CMK (cell line): ENCODE data around the gene CDC37L1.
A peak's percentile ranks its signal among the peaks of the same experiment; 100 is the strongest.
"Not testable (repeated sequence)": the region's sequence is repeated elsewhere in the genome, so short reads cannot be mapped to it uniquely, and the experiment has no call there.

Experiments used
- DNase-seq: peaks from one replicate; pipeline ENCODE4 v3.0.0-alpha.2; 2010; ENCODE audit warnings: low read depth

CDC37L1 gene

GRCh38 chr9:4679268-4680172, at the start of gene CDC37L1:
TSS of gene CDC37L1 (plus strand) at chr9:4679569. CDS start at chr9:4679768, 199 bp downstream.
- DNase-seq = peak; percentile 64

DNA sequence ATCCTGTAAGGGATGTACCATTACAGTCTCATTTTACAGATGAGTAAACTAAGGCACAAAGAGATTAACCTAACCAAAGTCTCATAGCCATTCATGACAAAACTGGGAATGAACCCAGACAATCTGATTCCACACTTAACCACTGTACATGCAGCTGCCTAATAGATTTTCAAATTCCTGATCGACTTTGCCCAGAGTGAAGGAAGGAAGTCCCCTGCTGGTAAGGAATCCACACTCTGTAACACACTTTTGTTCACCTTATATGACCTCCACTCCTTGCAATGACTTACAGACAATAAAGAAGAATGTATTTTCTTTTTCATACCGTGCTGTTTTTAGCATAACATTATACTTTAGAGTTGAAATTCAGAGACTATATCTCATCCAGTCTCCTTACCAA, 48.5 kb upstream of the CDC37L1 start:
- no peak for DNase-seq

DNA sequence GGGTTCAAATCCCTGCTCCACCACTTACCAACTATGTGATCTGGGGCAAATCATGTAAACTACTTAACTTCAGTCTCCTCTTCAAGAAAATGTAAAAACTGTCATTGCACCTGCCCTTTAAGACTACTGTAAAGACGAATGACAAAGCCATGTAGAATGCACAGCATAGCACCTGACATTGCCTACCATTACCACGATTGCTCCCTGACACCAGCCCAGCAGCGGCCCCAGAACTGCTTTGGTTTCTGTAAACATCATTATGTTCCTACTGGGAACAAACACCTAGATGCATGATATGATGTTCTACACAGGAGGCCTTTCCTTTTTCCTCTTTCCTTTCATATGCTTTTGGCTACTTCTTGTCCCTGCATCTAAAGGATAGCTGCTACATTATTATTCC, 40.4 kb upstream of the CDC37L1 start:
- no peak for DNase-seq

GRCh38 chr9:4639420-4639819, 39.9 kb upstream of the CDC37L1 start:
- DNase-seq = no peak

DNA sequence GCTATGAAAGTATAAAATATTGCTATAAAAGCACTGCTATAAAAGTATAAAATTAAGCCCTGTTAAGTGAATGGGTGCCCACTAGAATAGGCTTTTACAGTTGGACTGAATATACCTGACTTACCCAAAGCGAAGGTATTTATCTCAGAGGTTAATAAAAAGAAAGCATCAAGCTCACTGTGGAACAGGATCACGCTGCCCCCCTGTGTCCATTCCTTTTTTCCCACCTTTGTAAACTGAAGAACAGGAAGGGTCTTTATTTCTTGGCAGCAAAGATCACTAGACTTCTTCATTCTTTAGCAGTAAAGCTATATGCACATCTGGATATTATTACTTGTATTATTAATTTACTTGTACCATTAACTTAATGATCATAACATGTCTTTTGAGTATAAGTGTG, 39.3 kb upstream of the CDC37L1 start:
- DNase-seq = no peak

DNA sequence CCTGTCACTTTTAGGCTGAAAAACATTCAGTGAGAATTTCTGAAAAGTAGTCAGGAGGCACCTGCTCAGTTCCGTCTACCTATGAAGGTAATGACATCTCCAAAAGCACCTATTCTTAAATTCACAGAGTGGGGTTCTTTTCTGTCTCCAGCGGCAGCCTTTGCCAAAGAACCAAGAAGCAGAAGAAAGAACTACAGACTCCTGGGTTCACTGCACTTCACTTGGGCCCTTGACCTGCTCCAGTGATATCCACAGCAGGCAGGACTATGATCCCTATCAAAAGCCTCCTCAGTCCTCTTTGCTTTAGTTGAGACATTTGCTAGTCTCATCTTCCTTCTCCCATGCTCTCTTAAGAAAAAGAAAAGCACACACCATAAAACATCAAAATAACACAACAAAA, 37.0 kb upstream of the CDC37L1 start:
- DNase-seq = no peak

DNA sequence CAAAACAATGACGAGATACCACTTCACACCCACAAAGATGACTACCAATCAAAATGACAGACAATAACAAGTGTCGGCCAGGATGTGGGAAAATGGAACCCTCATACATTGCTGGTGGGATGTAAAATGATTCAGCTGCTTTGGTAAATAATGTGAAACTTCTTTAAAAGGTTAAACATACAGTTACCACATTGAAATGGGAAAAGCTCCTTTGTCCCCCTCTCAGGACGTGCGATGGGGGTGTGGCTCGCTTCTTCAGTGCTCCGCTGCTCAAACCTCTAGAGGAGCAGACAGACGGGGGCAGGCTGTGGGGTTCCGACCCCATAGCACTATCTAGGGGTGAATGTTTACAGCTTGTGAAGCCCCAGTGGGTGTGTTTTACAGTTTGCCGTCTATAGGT, 25.3 kb upstream of the CDC37L1 start:
- DNase-seq = no peak

DNA sequence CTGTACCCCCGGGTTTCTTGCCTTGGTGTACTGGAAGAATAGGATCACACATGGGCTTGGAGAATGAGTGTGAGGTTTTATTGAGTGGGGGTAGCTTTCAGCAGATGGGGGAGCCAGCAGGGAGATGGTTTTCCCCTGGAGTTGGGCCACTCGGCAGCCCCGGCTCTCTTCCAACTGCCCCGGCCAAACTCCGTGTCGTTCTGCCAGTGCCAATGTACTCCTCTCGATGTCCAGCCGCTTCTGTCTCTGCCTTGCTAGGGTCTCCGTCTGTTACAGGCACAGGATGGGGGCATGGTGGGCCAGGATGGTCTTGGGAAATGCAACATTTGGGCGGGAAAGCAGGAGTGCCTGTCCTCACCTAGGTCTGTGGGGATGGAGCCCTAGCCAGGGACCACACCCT, 24.8 kb upstream of the CDC37L1 start:
- DNase-seq = no peak

GRCh38 chr9:4656196-4656595, 23.2 kb upstream of the CDC37L1 start:
- not testable (repeated sequence) for DNase-seq

GRCh38 chr9:4656621-4657020, 22.7 kb upstream of the CDC37L1 start:
- DNase-seq = no peak

DNA sequence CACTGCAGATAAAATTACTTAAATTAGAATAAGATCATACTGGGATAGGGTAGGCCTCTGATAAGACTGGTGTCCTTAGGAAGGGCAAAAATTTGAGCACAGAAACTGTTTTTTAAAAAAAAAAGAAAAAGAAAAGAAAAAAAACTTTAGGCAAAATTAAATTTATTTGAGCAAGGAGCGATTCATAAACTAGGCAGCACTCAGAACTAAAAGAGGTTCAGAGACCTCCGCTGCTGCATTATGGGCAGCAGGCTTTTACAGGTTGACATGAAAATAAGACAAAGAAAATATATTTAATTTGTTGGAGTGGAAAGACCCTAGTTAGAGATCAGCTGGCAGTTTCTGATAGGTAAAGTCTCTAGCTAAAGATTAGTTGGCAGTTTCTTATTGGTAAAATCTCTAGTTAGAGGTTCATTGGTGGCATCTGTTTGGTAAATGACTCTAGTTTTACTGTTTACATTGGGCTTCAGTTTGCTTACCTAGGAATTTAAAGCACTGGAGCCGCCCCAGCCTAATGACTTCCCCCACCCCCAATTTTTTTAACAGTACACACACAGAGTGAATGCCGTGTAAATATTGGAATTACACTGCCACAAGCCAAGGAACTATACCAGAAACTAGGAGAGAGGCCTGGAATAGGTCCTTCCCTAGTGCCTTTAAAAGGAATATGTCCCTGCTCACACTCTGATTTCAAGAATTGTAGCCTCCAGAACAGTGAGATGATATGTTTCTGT, 21.8 kb upstream of the CDC37L1 start:
- DNase-seq = no peak

GRCh38 chr9:4660665-4661064, 18.7 kb upstream of the CDC37L1 start:
- not testable (repeated sequence) for DNase-seq

DNA sequence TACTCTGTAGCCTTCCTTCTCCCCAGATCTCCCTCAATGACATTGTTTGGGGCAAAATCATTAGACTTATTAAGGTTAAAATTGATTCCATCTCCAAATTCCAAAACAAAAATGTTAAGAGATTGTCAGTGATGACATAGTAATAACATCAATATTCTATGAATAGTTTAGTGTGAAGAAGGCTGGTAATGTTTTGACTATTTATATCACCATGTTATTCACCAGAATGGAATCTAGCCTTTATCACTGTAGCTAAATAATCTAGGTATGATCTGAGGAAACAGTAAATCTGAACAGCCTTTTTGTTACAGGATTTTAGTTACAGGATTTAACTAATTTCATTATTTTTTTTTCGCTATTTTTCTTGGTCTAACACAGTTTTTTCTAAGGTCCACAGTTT, 18.2 kb upstream of the CDC37L1 start:
- no peak for DNase-seq

GRCh38 chr9:4661611-4662010, 17.8 kb upstream of the CDC37L1 start:
- DNase-seq = no peak

DNA sequence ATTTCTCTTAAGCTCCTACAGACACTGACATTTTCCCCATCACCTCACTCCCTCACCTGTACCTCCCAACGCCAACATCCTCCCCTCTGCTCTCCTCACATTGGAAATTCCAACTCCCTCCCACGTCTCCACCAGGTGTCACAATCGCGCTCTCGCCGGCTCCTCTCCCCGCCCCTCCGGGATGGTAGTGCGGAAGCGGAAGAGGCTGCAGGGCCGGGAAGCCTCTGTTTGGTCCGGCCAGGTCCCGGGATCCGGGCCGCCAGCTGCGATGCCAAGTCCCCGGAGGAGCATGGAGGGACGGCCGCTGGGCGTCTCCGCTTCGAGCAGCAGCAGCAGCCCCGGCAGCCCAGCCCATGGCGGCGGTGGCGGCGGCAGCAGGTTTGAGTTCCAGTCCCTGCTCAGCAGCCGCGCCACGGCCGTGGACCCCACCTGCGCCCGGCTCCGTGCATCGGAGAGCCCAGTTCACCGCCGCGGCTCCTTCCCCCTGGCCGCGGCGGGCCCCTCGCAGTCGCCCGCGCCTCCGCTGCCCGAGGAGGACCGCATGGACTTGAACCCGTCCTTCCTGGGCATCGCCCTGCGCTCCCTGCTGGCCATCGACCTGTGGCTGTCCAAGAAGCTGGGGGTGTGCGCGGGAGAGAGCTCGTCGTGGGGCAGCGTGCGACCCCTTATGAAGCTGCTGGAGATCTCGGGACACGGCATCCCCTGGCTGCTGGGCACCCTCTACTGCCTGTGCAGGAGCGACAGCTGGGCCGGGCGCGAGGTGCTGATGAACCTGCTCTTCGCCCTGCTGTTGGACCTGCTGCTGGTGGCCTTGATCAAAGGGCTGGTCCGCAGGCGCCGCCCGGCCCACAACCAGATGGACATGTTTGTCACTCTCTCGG, 17.0 kb upstream of the CDC37L1 start, which contains the start of gene PLPP6:
Gene PLPP6 (plus strand): TSS at position 187 of the 881 bp plus-strand sequence. CDS start 82 bp downstream, at position 269.
- DNase-seq = no peak

- DNase-seq = no peak
Measured at GRCh38 chr9:4662989-4663792, 16.2 kb upstream of the CDC37L1 start.

- DNase-seq = no peak
Measured at GRCh38 chr9:4663956-4664355, 15.4 kb upstream of the CDC37L1 start.

GRCh38 chr9:4665357-4665756, 14.0 kb upstream of the CDC37L1 start:
- no peak for DNase-seq

- DNase-seq = no peak
Measured at GRCh38 chr9:4666042-4666699, 13.2 kb upstream of the CDC37L1 start, which contains the start of gene SPATA6L. TSS of gene SPATA6L (minus strand) at chr9:4666480. CDS start at chr9:4666250, 230 bp downstream.

DNA sequence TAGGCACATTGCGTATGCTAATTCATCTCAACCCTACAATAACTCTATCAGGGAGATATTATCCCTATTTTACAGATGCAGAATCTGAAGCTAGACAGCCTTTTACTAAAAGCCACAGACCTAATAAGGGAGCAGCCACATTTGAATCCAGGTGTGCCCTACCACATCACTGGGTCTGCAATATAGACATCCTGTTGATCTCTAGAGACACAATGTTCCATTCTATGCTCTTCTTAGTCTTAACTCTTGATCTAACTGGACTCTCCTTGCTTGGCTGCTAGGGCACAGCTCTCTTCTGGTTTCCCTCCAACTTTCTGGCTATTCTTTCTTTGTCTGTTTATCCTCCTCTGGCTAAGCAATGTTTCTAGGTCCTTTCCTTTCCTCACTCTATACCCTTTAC, 11.7 kb upstream of the CDC37L1 start:
- no peak for DNase-seq

DNA sequence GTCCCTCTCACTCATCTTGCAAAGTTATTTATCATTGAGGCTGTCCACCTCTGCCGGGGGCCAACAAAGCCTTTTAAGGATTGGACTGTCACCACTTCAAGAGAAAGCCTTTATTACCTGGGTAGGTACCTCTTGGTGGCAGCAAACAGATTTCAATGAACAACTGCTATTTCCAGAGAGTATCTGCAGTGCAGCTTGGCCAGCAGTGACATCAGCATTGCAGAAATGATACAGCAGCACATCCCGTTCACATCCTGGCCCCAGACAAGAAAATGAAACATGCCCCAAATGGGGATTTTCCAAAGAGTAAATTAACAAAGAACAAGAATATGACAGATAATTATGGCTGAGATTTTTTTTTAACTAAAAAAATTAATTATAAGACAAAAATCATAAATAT, 10.8 kb upstream of the CDC37L1 start:
- no peak for DNase-seq
